Measurements from ENCODE around the gene ANKS1B.
"Not testable (repeated sequence)": the region's sequence is repeated elsewhere in the genome, so short reads cannot be mapped to it uniquely, and the experiment has no call there.

The ANKS1B gene

GRCh38 chr12:98970210-98970609 is 1014.5 kb downstream of the ANKS1B start:
- no peak overlapping the region for H3K4me3 ChIP-seq
- intact Hi-C loops (cut with DNase I; ENCODE audit: low total_unique reads) = no loop called here
- H3K4me1 ChIP-seq = no peaks in the 10 kb centered on the region
- no peaks in the 10 kb centered on the region for H3K36me3 ChIP-seq
- TF ChIP-seq, protein P1, sequence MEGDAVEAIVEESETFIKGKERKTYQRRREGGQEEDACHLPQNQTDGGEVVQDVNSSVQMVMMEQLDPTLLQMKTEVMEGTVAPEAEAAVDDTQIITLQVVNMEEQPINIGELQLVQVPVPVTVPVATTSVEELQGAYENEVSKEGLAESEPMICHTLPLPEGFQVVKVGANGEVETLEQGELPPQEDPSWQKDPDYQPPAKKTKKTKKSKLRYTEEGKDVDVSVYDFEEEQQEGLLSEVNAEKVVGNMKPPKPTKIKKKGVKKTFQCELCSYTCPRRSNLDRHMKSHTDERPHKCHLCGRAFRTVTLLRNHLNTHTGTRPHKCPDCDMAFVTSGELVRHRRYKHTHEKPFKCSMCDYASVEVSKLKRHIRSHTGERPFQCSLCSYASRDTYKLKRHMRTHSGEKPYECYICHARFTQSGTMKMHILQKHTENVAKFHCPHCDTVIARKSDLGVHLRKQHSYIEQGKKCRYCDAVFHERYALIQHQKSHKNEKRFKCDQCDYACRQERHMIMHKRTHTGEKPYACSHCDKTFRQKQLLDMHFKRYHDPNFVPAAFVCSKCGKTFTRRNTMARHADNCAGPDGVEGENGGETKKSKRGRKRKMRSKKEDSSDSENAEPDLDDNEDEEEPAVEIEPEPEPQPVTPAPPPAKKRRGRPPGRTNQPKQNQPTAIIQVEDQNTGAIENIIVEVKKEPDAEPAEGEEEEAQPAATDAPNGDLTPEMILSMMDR (IDR thresholded peaks at IDR 0.05) = no peak
- no peak for DNase-seq
- H3K27me3 ChIP-seq = no peaks in the 10 kb centered on the region
- no peaks in the 10 kb centered on the region for H3K9me3 ChIP-seq
- no peak overlapping the region for H3K27ac ChIP-seq

DNA sequence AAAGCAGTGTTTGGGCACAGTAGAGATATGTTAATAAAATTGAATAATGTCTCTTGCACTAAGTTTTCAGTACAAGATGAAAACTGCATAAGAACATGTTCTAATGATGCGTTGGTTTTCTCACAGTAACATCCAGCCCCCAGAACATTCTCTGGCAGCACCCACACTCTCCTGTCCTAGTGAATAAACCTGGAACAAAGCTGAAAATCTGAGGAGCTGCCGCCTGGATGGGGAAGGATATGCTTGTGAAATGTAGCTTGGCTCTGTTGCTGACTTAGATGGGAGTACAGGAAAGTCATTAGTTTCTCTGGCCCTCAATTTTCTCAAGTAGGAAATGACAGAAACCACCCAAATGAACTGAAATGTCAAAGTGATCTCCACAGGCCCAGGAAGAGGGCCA is 1015.8 kb downstream of the ANKS1B start:
- intact Hi-C loops (cut with DNase I; ENCODE audit: low total_unique reads) = no loop called here
- H3K27ac ChIP-seq = no peak overlapping the region
- TF ChIP-seq, protein P1 (IDR thresholded peaks at IDR 0.05) = no peak
- H3K9me3 ChIP-seq = no peaks in the 10 kb centered on the region
- H3K4me1 ChIP-seq = no peaks in the 10 kb centered on the region
- DNase-seq = no peak
- H3K4me3 ChIP-seq = no peak overlapping the region
- no peaks in the 10 kb centered on the region for H3K27me3 ChIP-seq
- no peaks in the 10 kb centered on the region for H3K36me3 ChIP-seq

DNA sequence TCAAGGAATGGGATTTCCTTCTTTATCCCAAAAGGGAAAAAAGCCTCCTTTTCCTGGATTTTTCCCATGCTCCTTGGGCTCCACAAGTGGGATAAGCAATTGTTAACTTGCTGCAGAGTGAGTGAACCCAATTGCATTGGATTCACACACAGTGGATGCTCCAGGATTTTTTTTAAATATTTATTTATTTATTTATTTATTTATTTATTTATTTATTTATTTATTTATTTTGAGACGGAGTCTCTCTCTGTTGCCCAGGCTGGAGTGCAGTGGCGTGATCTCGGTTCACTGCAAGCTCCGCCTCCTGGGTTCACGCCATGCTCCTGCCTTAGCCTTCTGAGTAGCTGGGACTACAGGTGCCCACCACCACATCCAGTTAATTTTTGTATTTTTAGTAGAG is 1027.6 kb downstream of the ANKS1B start:
- H3K4me3 ChIP-seq; H3K36me3 ChIP-seq; H3K27ac ChIP-seq; H3K9me3 ChIP-seq; H3K27me3 ChIP-seq; intact Hi-C loops (cut with DNase I; ENCODE audit: low total_unique reads); H3K4me1 ChIP-seq; DNase-seq: not testable (repeated sequence)

- H3K36me3 ChIP-seq = no peaks in the 10 kb centered on the region
- H3K27me3 ChIP-seq = no peaks in the 10 kb centered on the region
- intact Hi-C loops (cut with DNase I; ENCODE audit: low total_unique reads) = no loop called here
- H3K4me1 ChIP-seq = no peaks in the 10 kb centered on the region
- TF ChIP-seq, protein P1 (IDR thresholded peaks at IDR 0.05) = no peak
- no peaks in the 10 kb centered on the region for H3K9me3 ChIP-seq
- H3K4me3 ChIP-seq = no peak overlapping the region
- no peak overlapping the region for H3K27ac ChIP-seq
- DNase-seq = no peak
These were observed 1029.5 kb downstream of the ANKS1B start for GRCh38 chr12:98955284-98955683.

DNA sequence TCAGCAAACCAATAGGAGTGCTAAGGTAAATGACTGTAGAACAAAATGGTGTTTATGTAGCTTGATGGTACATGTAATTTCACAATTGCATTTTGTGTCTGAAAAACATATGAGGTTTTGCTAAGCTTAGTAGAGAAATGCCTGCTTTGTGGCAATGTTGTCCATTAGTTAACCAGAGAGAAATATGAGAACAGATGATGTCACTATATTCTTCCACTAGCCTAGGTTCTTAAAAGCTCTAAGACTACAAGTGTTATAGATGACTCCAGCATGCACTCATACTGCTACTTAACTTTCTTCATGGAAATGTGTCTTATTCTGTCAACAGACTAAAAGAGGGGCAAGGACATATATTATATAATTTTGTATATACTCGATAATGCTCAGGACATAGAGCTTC is 1030.2 kb downstream of the ANKS1B start:
- no peaks in the 10 kb centered on the region for H3K4me1 ChIP-seq
- no peak for DNase-seq
- H3K9me3 ChIP-seq = no peaks in the 10 kb centered on the region
- H3K4me3 ChIP-seq = no peak overlapping the region
- no peaks in the 10 kb centered on the region for H3K27me3 ChIP-seq
- no peaks in the 10 kb centered on the region for H3K36me3 ChIP-seq
- TF ChIP-seq, protein P1 (IDR thresholded peaks at IDR 0.05) = no peak
- H3K27ac ChIP-seq = no peak overlapping the region
- intact Hi-C loops (cut with DNase I; ENCODE audit: low total_unique reads) = no loop called here

- intact Hi-C loops (cut with DNase I; ENCODE audit: low total_unique reads) = no loop called here
- Histone ChIP-seq H3K27me3 (no peaks in the 10 kb centered on the region), H3K4me3 (no peak overlapping the region), H3K27ac (no peak overlapping the region), H3K9me3 (no peaks in the 10 kb centered on the region), H3K36me3 (no peaks in the 10 kb centered on the region), H3K4me1 (no peaks in the 10 kb centered on the region)
- DNase-seq = no peak
- TF ChIP-seq, protein P1 (IDR thresholded peaks at IDR 0.05) = no peak
These were observed 1033.3 kb downstream of the ANKS1B start for GRCh38 chr12:98951406-98951805.
